Neural cell (in vitro differentiated cells): ENCODE measurements around the gene CA14.

Experiments used
- CTCF ChIP-seq: fragments of 450-650 bp; IDR thresholded peaks from 2 replicates; pipeline ENCODE4 v1.5.1; 2014; ENCODE audit warnings: antibody characterized with exemption, mild to moderate bottlenecking, moderate library complexity; ENCODE audit not compliant: poor library complexity, severe bottlenecking
- EP300 ChIP-seq: fragments of 450-650 bp; conservative IDR thresholded peaks from 2 replicates; pipeline ENCODE4 v1.6.1; 2014; ENCODE audit warnings: antibody characterized with exemption, mild to moderate bottlenecking, moderate library complexity; ENCODE audit not compliant: poor library complexity, severe bottlenecking
- EZH2 ChIP-seq: fragments of 200-600, 300-800 bp; shearing (Covaris generic), sonication (generic); IDR thresholded peaks from 2 replicates; pipeline ENCODE4 v1.6.1; 2014; ENCODE audit warnings: antibody characterized with exemption, low read length, borderline replicate concordance, mild to moderate bottlenecking; ENCODE audit not compliant: insufficient read depth, poor library complexity, severe bottlenecking
- POLR2AphosphoS5 ChIP-seq: IDR thresholded peaks from 2 replicates; pipeline ENCODE4 v1.6.1; 2012

- TF ChIP-seq CTCF (no peak), EZH2 (no peak), EP300 (no peak), POLR2AphosphoS5 (no peak)
Observed at GRCh38 chr1:150249936-150250335, 7.6 kb upstream of the CA14 start.
